Activated T-cell treated with anti-CD3 and anti-CD28 coated beads for 48 hours (primary cell): Measurements from ENCODE around the gene MED25.

Experiments used
- DNase-seq: peaks from one replicate; pipeline ENCODE4 v3.0.0-alpha.2; 2020; ENCODE audit warnings: low read depth

The MED25 gene

DNA sequence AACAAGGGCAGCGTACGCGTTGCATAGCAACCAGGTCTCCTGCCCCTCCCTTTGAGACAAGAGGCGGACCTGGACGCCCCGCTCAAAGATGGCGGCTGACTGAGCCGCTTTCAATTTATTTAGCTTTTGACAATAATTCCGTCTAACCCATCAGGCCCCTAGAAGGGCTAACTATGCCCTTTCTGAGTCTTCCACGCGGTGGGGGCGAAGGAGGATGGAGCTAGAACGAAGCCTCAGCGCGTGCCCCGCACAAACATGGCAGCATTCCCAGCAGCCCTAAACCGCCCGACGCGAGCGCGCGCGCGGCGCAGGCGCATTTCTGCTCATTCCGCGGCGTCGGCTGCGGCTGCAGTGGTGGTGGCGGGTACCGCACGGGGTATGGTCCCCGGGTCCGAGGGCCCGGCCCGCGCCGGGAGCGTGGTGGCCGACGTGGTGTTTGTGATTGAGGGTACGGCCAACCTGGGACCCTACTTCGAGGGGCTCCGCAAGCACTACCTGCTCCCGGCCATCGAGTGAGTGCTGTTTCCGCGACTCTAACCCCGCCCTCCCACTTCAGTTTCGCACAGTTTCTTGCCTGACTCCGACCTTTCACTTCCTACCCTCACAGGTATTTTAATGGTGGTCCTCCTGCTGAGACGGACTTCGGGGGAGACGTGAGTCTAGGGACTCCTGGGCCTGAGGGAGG is at the start of gene MED25:
Gene MED25, plus strand, starts transcription at position 326 of the 685 bp plus-strand sequence. Its CDS starts 53 bp downstream, at position 379.
- DNase-seq, result peak; percentile 84

- DNase-seq, result no peak
These were observed 47.6 kb upstream of the MED25 start for GRCh38 chr19:49770529-49770928.

DNA sequence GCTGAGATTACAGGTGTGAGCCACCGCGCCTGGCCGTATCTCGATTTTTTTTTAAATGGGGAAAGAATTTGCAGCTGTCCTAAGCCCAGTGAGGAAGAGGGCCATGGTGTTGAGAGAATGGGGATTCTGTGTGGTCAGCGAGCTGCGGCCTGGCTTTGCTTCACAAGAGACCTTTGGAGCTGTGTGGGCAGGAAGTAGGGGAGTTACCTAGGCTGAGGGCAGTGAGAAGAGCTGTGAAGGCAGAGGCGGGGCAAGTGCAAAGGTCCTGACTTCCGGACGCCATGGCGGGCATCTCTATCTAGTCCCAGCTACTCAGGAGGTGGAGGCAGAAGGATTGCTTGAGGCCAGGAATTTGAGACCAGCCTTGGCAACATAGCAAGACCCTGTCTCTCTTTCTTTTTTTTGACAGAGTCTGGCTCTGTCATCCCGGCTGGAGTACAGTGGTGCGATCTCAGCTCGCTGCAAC is 46.4 kb upstream of the MED25 start:
- no peak for DNase-seq

DNA sequence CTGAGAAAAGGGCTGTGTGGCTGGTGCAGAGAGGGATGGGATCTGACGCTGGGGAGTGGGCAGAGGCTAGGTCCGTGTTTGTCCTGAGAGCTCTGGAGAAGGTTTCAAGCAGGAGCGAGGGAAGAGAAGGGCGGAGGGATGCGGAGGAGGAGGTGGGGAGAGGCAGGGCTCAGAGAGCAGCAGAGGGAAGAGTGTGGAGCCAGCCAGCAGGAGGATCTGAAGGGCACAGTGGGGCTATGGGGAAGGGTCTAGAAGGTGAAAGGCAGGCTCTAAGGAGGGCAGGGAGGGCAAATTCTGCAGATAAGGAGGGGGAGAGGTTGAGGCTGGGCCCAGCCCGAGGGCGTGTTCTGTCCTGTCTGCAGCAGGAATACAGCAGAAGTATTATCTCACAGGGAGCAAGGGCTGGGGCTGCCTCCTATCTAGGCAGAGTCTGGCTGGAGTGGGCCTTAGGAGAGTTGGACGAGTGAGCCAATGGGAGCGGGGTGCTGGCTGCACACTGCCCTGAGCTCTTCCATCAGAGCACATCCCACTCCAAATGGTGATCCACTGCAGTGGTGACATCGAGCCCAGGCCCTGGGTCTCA is 45.1 kb upstream of the MED25 start:
- DNase-seq, result no peak

GRCh38 chr19:49773663-49774350 is 44.3 kb upstream of the MED25 start:
- DNase-seq, result no peak

DNA sequence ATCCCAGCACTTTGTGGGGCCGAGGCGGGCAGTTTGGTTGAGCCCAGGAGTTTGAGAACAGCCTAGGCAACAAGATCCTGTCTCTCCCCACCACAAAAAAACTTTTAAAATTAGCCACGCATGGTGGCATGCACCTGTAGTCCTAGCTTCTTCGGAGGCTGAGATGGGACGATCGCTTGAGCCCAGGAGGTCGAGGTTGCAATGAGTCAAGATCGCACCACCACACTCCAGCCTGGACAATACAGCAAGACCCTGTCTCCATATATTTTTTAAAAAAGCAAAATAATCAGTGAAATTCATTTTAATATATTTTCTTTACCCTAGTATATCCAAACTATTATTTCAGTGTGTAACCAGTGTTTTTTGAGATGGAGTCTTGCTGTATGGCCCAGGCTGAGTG is 43.1 kb upstream of the MED25 start:
- no peak for DNase-seq

GRCh38 chr19:49775742-49776370 is 42.2 kb upstream of the MED25 start:
- no peak for DNase-seq

GRCh38 chr19:49776371-49776764 is 41.7 kb upstream of the MED25 start:
- DNase-seq, result no peak

DNA sequence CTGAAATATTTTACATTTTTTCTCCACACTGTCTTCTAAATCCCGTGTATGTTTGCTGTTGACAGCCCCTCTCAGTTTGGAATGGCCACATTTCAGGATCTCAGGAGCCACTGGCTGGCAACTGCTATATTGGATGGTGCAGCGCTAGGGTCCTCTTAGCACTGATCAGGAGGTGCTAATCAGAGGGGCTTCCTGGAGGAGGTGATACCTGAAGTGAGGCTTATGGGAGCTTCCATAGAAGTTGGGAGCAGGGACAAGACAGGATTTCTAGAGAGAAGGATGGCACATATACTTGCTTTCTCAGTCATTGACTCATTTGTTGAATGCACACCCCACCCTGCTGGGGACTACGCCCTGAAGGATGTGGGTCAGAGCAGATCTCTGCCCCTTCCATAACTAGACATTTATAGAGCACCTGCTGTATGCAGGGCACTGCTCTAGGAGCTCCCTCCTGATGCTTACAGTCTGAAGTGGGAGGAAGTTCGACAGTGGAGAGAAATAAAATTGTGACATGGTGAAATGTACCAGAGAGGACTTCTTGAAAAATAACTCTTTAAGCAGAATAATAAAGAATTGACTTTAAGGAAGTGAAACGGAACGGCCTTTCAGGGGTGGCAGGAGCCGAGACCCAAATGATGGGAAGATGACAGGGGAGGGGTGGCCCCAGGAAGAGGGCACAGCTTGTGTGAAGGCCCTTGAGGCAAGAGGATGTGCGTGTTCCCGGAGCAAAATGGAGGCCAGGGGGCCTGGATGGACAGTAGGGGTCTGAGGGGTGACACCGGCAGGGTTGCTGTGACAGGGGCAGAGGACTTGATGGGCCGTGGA is 38.1 kb upstream of the MED25 start:
- no peak for DNase-seq

- no peak for DNase-seq
These were observed 37.2 kb upstream of the MED25 start for GRCh38 chr19:49780861-49781260.

GRCh38 chr19:49781394-49781793 is 36.7 kb upstream of the MED25 start:
- no peak for DNase-seq

- DNase-seq, result no peak
These were observed 35.6 kb upstream of the MED25 start for GRCh38 chr19:49782515-49782914.

GRCh38 chr19:49786376-49786820 is 31.7 kb upstream of the MED25 start:
- no peak for DNase-seq

GRCh38 chr19:49787746-49788145 is 30.3 kb upstream of the MED25 start:
- DNase-seq, result no peak

GRCh38 chr19:49788857-49789256 is 29.2 kb upstream of the MED25 start:
- DNase-seq, result no peak

GRCh38 chr19:49790866-49791265 is 27.2 kb upstream of the MED25 start:
- DNase-seq, result no peak

- no peak for DNase-seq
These were observed 26.2 kb upstream of the MED25 start for GRCh38 chr19:49791776-49792445.

GRCh38 chr19:49792829-49793560 is 25.1 kb upstream of the MED25 start:
- no peak for DNase-seq

DNA sequence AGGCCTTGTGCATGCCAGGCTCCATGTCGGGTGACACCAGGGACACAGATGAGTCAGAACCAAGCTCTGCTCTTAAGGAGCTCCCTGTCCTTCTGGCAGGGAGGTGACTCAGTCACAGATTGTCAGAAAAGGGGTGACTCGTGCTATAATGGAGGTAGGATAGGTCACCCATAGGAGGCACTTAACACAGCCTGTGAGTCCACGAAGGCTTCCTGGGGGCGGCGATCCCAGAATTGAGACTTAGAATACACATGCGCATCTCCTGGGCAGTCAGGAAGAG is 24.6 kb upstream of the MED25 start:
- no peak for DNase-seq

DNA sequence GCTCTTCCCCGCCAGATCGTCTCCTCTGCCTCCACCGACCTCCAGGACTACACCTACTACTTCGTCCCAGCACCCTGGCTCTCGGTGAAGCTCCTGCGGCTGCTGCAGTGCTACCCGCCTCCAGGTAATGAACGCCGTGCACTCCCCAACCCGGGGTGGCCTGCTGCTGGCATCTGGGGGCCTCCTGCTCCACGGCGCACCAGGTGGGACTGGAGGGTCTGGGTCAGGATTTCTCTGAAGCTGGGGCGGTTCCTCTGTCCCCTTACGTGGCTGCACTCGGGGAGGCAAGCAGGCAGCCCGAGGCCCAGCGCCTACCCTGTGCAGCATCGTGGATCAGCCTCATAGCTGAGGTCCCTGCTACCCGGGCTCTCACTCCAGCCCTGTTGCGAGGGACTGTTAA is 22.5 kb upstream of the MED25 start:
- DNase-seq, result no peak

DNA sequence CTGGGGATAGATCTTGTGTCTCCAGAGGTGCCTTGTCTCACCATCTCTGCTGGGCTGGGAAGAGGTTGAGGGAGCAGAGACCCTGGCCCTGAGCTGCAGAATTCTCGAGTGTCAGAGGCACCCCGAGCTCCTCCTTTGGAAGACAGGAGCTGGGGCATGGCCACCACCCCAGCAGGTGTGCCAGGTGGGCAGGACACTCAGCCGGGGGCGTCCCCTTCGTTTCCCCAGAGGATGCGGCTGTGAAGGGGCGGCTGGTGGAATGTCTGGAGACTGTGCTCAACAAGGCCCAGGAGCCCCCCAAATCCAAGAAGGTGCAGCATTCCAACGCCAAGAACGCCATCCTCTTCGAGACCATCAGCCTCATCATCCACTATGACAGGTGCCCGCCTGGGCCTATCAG is 19.5 kb upstream of the MED25 start:
- DNase-seq, result no peak
